GM12878 (cell line): ENCODE measurements around the gene SLC34A1.

ENCODE experiments used
- CHD1 ChIP-seq: IDR thresholded peaks from 2 replicates; pipeline ENCODE4 v1.6.1; 2012; ENCODE audit warnings: low read depth, low read length, improper control_type of control experiment
- CTCF ChIP-seq, 3 experiments: IDR thresholded peaks in 2 of 3; conservative IDR thresholded peaks in 1 of 3; 2 replicates each; pipeline ENCODE4 v1.5.1; 2011; ENCODE audit warnings: low read depth in 3 of 3, low read length in 3 of 3, mild to moderate bottlenecking in 3 of 3, control low read depth in 2 of 3, moderate library complexity in 2 of 3, inconsistent platforms in 1 of 3, mixed read lengths in 1 of 3; ENCODE audit not compliant: control insufficient read depth in 2 of 3, insufficient read depth in 1 of 3; ENCODE audit errors: extremely low read depth in 1 of 3
- EP300 ChIP-seq, 2 experiments: fragments of 150-350 bp in 1 of 2; IDR thresholded peaks; 2 replicates each; pipeline ENCODE4 v1.6.1; 2011 to 2012; ENCODE audit warnings: low read depth in 2 of 2, low read length in 2 of 2, borderline replicate concordance in 1 of 2, improper control_type of control experiment in 1 of 2, inconsistent platforms in 1 of 2; ENCODE audit not compliant: control insufficient read depth in 1 of 2
- FOXM1 ChIP-seq: IDR thresholded peaks from 2 replicates; pipeline ENCODE4 v1.6.1; 2012; ENCODE audit warnings: low read depth, mild to moderate bottlenecking, inconsistent platforms, low read length, moderate library complexity
- MEF2B ChIP-seq: fragments of 450-650 bp; IDR thresholded peaks from 2 replicates; pipeline ENCODE4 v1.6.1; 2018; ENCODE audit warnings: mild to moderate bottlenecking, moderate library complexity; ENCODE audit not compliant: partially characterized antibody, poor library complexity, severe bottlenecking
- RAD21 ChIP-seq: IDR thresholded peaks from 2 replicates; pipeline ENCODE4 v1.6.1; 2011; ENCODE audit warnings: mild to moderate bottlenecking, low read depth, low read length, moderate library complexity; ENCODE audit not compliant: insufficient read depth
- ZNF384 ChIP-seq: IDR thresholded peaks from 2 replicates; pipeline ENCODE4 v1.6.1; 2012; ENCODE audit warnings: low read depth, mild to moderate bottlenecking, low read length, improper control_type of control experiment, borderline replicate concordance
- TF ChIP-seq, protein P1 (sequence below): IDR thresholded peaks from 2 replicates; pipeline ENCODE4 v1.6.1; 2012; ENCODE audit warnings: low read length, inconsistent platforms
- TF ChIP-seq, protein P2 (sequence below): IDR thresholded peaks from 2 replicates; pipeline ENCODE4 v1.6.1; 2011; ENCODE audit warnings: low read depth, mild to moderate bottlenecking, low read length, moderate library complexity, borderline replicate concordance; ENCODE audit errors: extremely low read depth

GRCh38 chr5:177346820-177347219, 37.4 kb upstream of the SLC34A1 start:
- TF ChIP-seq CTCF (IDR thresholded peaks at IDR 0.05 in 2 of 3, conservative IDR thresholded peaks at IDR 0.05 in 1 of 3; ENCODE audit: control insufficient read depth in 2 of 3, extremely low read depth in 1 of 3, insufficient read depth in 1 of 3, low read depth in 3 of 3, low read length in 3 of 3) (no peak), FOXM1 (no peak), RAD21 (no peak), ZNF384 (no peak), MEF2B (no peak), EP300 (IDR thresholded peaks at IDR 0.05; ENCODE audit: borderline replicate concordance in 1 of 2, control insufficient read depth in 1 of 2, low read depth in 2 of 2, low read length in 2 of 2) (no peak), CHD1 (no peak)
- TF ChIP-seq, protein P1, sequence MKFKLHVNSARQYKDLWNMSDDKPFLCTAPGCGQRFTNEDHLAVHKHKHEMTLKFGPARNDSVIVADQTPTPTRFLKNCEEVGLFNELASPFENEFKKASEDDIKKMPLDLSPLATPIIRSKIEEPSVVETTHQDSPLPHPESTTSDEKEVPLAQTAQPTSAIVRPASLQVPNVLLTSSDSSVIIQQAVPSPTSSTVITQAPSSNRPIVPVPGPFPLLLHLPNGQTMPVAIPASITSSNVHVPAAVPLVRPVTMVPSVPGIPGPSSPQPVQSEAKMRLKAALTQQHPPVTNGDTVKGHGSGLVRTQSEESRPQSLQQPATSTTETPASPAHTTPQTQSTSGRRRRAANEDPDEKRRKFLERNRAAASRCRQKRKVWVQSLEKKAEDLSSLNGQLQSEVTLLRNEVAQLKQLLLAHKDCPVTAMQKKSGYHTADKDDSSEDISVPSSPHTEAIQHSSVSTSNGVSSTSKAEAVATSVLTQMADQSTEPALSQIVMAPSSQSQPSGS: no peak
- TF ChIP-seq, protein P2, sequence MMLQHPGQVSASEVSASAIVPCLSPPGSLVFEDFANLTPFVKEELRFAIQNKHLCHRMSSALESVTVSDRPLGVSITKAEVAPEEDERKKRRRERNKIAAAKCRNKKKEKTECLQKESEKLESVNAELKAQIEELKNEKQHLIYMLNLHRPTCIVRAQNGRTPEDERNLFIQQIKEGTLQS: no peak
